ENCODE data around the gene TMCC1.
"Not testable (repeated sequence)": the region's sequence is repeated elsewhere in the genome, so short reads cannot be mapped to it uniquely, and the experiment has no call there.

TMCC1 gene

DNA sequence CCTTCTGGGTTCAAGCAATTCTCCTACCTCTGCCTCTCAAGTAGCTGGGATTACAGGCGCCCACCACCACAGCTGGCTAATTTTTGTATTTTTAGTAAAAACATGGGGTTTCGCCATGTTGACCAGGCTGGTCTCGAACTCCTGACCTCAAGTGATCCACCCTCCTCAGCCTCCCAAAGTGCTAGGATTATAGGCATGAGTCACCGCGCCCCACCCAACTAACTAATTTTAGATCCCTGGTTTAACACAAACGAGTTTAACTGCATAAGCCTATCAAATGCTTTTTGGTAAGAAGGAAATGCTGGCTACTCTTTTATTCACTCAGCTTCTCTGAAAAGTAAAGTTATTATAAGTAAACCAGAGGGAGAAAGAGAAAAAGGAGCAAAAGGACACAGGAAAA lies 61.6 kb downstream of the TMCC1 start:
- not testable (repeated sequence) for DNase-seq

DNA sequence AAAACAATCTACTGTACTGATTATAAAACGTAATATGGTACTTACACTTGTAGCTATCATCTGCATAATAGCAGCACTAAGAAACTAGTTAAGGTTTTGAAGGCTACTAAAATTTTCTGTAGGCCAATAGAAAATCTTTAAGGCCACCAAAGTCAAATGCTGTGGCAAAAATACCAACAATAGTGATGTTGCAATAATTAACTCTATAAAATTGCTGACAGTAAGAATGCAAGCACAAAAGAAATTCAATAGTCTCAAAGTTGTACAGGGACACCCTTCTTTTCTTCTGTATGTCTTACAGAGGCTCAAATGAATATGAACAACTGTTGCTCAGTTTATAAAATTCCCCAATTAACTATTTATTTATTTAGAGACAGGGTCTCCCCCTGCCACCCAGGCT lies 62.0 kb downstream of the TMCC1 start:
- no peak for DNase-seq

DNA sequence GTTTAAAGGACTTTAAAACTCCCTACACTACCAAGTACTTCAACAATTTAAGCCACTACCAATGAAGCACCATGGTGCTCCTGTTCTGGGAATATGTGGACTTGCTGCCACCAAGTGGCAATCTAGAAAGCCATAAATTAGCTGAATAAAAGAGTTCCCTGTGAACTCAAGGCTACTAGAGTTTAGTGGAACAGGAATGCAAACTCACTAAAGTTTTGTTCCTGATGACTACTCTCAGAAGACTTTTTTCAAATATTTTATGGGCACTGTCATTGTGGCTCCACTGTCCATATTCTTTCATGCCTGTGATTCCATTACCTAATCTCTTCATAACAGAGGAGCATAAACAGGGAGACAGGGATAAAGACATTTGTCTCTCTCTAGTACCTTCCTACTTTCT lies 63.9 kb downstream of the TMCC1 start:
- DNase-seq: peak; percentile 39 to 51

DNA sequence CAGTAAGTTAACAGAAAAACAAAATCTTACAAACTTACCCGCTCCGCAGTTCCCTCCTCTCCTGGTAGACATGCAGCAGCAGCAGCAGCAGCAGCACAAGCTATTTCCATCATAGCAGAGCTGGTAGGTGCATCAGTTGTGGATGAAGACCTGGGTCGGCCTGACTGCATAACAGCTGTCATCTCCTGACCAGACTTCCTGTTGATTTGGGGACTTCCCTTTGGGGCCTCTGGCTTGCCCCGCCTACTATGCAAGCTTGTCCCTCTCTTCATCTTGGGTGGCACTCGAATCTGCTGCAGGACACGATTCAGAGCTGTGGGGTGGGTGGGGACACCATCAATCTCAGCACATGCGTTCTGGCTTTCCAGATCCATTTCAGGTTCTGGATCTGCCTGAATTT lies 65.7 kb downstream of the TMCC1 start:
- peak; percentile 48 to 50 for DNase-seq

DNA sequence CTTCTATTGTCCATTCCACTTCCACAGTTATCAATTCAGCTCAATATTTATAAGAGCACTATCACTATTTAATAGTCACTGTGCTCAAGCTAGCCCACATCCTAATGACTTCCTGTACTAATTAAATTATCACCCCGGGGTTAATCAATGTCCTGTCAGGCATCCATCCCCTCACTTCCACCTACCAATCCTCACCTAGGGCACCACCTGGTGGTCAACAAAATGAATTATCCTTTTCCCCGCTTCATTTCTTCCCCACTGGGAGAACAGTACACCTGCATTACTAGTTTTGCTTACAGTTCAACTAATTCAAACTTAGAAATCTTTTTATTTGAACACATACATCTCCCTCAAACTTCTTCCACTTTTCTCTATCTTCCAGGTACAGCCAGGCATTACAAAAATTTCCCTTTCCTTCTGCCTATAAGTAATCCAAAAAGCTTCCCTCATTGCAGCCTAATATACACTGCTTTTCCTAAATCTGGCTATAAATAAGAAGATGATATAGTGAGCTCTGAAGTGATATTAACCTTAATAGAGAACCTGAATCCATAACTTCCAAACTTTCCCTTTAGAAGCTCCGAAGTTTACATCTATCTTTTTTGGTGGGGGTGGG lies 68.5 kb downstream of the TMCC1 start:
- DNase-seq: peak; percentile 46 to 68

DNA sequence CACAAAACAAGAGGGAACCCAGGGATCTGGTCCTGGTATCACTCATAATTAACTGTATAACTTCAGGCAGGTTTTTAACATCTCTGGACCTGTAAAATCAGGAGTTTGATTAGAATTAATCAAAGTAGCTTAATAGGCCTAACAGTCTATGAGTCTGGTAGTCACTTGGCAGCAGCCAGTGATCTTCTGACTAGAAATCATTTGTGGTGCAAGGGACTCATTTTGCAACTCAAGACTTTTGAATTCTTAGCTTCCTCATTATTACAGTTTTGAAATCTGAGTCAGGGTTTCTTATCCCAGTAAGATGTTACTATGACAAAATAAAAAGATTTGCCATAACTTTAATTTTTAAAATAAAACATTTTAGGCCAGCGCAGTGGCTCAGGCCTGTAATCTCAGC lies 70.8 kb downstream of the TMCC1 start:
- DNase-seq: peak in 1 of 2 donors; percentile 5

DNA sequence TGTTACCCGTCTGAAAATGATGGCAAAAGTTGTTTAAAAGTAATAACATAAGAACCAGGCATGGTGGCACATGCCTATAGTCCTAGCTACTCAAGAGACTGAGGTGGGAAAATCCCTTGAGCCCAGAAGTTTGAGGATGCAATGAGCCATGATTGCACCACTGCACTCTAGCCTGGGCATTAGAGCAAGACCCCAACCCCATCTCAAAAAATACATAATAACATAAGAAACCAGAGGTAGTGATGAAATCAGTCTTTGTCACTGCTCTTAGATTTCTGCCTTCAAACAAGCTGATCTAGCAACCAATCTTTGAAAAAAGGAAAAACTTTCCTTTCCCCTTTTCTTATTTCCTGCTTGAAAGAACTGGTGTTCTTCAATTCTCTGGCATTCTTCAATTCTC lies 71.3 kb downstream of the TMCC1 start:
- DNase-seq: no peak

DNA sequence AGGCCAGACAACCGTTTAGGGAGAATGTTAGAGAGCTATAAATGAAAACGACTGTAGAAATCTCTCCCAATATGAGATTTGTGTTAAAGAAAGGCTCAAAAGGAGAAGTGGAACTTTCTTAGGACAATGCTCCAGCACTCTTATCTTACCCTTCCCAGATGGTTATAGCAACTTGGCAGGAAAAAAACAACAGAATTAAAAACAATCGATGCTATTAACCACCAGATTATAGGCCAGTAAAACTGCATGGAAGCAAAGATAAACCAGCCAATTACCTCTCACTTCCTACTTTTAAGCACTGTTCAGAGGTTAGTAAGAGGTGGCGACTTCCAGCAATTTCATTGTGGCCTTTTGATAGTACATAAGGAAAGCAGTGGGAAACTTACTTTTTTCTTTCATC lies 72.9 kb downstream of the TMCC1 start:
- DNase-seq: no peak

DNA sequence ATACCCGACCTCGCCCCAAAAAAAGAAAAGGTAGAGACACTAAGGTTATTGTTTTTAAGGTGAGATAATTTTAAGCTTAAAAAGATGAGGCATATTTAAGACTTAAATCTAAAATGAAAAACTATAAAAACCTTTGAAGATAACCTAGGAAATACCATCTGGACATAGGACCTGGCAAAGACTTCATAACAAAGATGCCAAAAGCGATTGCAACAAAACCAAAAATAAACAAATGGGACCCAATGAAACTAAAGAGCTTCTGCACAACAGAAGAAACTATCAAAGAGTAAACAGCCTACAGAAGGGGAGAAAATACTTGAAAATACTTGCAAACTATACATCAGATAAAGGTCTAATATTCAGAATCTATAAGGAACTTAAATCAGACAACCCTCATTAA lies 80.9 kb downstream of the TMCC1 start:
- no peak for DNase-seq

DNA sequence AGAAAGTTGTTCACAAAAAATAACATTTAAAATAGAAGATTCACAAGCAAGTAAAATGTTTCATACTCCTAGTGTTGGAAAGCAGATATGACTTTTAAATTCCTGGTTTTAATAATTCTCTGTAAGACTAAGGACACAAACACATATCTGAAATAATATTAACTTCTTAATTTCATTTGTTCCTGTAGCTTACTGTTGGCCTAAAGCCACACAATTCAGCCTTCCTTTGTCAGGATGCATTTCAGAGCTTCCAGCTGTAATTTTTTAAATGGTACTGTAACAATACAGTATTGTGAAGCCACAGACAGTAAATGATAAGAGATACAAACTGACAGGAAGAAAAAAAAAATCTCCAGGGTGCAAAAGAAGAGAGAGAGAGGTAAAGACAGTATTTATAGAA lies 84.2 kb downstream of the TMCC1 start:
- no peak for DNase-seq

DNA sequence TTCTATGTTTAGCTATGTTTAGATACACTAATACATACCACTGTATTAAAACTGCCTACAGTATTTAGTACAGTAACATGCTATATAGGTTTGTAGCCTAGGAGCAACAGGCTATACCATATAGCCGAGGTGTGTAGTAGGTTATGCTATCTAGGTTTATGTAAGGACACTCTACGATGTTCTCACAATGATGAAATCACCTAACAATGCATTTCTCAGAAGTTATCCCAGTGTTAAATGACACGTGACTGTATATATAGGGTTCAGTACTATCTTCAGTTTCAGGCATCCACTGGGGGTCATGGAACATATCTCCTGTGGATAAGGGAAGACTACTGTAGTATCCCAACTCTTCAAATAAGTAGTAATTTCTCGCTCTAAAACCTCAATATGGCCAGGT lies 97.4 kb downstream of the TMCC1 start:
- DNase-seq: no peak

DNA sequence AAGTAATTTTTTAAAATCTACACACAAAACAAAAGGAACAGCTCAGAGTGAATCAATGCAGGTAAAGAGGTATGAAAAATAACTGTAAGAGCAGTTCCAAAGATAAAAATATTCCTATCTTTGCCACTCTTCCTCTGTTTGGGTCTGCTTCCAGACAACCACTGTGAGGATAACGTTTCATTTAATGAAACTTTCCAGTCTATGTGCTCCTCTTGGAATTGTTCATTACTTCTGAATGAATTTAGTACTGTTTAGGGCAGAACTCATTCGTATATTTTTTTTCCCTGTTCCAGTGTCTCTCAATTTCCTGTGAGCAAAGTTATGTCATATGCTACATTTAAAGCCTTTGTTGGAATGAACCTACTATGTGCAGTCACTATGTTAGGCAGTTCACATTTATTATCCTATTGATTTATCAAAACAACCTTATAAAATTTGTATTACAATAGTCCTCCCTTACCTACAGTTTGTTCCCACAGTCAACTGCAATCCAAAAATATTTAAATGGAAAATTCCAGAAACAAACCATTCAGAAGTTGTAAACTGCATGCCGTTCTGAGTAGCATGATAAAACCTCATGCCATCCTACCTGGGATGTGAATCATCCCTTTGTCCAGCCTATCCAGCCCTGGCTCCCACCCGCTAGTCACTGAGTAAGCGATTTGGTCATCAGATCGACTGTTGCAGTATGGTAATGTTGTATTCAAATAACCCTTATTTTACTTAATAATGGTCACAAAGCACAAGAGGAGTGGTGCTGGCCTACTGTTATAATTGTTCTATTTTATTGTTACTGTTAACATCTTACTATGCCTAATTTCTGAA lies 98.1 kb downstream of the TMCC1 start:
- DNase-seq: no peak

DNA sequence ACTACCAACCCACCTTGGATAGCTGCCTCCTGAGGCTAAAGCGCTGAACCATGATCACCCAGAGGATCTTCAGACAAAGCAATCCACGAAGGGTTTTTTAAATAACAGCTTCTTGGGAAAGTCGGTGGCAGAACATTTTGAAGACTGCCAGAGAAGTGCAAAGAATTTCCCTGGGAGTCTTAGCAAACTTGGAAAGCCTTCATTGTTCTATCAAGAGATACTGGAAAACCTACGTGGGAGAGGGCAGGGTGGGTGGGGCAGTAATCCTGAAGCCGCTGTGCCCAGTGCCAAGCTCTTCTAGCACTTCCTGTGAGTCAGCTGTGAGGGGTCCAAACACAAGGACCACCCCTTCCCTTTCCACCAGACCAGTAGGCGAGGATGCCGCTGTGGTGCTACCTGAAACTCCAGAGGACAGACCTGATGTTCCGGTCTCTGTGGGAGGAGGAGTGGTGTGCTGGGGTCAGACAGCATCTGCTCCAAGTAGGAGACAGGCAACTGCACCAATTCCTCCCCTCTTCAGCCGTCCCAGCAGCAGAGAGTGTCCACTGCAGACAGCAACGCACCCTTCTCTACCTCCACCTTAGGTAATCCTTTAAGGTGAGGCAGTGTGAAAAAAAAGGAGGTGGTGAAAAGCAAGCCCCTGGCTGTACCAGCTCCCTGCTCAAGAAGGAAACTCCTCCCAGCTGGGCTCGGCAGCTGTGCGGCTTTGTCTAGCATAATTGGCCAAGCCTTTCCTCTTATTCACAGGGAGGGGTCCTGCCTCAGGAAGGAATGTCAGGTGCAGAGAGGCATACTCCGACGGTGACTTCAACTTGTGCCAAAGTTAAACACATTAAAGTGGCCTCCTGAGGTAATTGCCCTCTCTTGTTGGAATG lies 99.0 kb downstream of the TMCC1 start:
- DNase-seq: no peak

DNA sequence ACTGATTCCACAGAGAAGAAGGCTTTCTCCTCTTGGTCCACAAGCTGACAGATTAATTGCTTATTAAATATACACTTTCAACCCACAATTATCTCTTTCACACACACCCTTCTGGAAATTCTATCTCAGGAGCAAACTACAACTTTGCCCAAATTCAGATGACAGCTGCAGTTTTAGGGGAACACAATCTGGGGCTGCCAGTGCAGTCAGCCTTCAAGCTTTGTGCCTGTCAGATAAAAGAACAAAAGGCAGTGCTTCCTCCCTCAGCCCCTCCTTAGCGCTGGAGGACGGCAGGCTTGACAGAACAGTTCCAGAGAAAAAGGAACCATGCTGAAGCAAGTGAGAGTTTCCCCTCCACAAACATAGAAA lies 99.6 kb downstream of the TMCC1 start:
- DNase-seq: peak in 1 of 2 donors; percentile 8

DNA sequence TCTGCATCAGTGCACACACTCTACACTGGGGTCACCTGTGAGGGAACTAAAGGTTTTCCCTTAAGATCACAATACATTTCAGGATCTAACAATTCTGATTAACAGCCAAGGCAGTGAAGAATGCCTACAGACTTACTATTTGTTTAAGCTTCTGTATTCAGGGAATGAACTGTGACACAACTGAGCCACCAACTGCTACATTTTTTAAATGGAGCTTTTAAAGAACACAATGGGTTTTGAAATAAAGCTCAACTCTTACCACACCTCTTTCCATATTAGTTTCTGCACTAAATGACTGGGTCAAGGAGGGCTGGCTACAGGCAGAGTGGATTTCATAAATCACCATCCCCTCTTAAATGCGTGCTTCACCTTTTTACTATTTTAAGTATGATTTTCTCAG lies 100.2 kb downstream of the TMCC1 start:
- DNase-seq: no peak

DNA sequence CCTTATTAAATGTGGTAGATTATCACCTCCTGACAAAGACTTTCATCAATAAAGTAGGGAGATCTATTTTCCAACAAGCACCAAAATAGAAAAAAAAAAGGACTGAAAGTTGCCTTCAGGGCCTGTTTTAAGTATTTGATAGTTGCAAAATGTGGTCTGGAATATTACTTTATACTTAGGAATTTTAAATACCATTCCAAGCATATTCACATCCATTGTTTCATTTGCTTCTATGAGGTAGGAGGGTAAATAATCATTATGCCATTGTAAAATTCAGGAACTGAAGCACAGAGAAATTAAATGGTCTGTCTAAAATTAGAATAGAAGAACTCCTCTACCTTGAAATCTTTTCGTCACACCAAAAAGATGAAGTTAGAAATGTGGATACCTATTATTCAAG lies 110.0 kb downstream of the TMCC1 start:
- DNase-seq: no peak

DNA sequence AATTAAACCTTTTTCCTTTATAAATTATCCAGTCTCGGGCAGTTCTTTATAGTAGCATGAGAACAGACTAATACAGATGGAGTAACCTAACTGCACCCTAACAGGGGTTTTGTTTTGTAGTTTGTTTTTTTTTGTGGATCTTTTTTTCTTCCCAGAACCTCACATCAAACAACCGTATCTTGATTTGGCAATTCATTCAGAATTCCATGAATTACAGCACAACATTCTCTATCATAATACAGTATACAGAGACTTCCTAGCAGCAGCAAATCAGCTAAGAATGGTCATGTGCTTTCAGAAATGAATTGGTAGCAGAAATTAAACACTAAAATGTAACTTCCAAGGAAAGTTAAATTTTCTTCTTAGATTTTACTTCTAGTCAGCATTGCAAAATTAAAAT lies 114.6 kb downstream of the TMCC1 start:
- no peak for DNase-seq

DNA sequence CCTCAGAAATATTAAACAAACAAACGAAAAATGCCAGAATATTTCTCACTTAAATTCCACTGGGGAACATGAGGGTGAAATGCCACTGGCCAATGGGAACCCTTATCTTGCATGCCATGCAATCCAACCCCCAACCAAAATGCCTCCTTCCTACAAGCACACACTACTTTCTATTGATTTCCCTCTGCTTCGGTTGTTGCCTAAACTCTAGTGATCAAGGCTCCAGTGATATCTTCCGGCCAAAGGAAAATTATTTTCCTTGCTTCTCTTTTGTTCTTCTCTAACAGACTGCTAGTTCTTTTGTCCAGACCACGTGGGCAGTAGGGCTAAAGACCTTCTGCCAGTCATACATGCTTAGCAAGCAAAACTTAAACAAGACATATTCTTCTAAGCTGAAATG lies 115.7 kb downstream of the TMCC1 start:
- no peak for DNase-seq

DNA sequence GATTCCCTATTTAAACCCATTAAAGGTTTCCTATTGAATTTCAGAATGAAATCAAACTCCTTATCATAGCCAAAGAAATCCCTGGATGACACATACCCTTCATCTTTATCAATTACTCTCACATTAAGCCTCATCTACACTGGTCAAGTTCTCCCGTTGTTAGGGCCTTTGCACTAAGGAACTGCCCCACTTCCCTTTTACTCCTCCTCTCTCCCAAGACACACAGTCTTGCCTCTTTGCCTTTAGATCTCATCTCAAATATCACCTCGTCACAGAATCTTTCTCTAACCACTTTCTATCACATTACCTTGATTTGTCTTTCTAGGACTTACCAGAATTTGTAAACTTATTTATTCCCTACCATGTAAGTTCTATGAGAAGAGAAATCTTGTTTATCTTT lies 117.6 kb downstream of the TMCC1 start:
- no peak for DNase-seq

DNA sequence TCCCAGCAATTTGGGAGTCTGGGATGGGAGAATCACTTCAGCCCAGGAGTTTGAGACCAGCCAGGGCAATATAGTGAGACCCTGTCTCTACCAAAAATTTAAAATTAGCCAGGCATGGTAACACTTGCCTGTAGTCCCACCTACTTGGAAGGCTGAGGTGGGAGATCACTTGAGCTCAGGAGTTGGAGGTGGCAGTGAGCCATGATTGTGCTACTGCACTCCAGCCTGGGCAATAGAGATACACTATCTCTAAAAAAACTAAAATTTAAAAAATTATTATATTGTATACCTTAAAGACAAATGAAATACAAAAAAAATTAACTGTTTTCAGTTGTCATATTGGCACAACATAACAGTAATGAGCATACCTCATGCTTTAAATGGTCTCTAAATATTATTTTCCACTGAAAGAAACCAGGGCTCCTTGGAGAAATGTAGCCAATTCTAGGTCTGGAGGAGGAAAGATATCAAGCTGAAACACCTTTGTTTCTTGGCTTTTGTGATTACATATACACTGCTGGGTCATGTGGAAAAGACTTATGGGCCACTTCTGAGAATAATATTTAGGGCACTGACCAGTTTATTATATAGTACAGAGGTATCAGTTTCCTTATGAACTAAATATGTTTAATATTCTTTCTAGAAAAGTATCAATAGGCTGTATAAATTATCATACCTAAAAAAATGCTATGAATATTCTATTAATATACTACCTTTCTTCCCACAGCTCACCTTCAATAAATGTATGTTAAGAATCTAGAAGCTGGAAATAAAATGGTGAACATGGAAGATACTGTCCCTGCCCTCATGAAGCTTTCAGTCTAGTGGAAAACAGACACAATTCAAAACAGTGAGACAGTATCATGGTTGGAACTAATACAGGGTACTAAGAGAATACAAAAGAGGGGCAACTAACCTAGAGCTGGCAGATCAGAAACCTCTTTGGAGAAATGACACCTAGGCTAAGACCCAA lies 119.5 kb downstream of the TMCC1 start:
- DNase-seq: no peak

DNA sequence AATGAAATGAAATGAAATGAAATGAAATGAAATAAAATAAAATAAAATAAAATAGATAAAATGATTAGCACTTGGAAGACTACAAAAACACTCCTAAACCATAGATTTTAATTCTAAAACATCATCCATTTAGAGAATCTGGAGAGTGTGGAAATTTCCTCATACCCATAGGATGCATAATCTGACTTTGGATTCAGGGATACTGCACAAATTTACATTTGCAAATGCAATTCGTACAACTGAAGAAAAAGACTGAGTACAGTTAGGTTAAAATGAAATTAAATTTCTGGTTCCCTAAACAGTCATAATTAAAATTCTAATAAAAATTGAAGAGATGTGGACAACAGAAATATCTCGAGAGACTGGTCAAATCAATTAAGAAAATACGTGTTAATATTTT lies 122.9 kb downstream of the TMCC1 start:
- DNase-seq: no peak

DNA sequence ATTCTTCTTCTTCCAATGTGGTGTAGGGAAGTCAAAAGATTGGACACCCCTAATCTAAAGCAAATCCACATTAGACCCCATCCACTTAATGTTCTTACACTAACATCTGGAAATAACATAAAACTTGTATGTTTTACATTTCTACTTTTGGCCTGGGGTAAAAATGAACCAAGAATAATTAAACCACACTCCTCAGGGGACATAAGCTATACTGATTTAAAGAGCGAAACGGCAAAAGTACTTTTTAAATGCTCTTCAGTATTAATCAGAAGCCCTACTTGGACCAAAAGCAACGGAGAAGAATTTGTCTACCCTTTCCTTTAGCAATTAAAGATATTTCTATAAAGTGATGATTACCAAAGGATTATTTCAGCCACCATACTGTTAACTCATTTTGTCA lies 123.9 kb downstream of the TMCC1 start:
- DNase-seq: no peak

DNA sequence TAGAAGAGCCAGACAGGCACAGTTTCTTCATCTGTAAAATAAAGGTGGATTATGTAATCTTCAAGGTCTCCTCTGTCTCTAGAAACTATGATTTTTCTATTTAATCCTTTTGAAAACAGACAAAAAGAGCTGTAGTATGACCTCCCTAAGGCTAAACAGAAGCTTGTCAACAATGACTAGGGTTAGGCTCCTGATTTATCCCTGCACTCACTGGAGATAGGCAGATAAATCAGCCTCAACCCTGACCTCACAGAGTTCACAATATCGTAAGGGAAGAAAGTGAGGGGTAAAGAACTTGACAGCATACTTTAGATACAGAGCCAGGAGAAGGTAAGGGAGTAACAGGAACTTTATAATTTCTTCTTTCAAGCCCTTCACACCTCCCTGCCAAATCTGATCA lies 124.8 kb downstream of the TMCC1 start:
- no peak for DNase-seq
